HG03520 (cell line): Measurements from ENCODE around the gene PRKRA.
"Not testable (repeated sequence)": the region's sequence is repeated elsewhere in the genome, so short reads cannot be mapped to it uniquely, and the experiment has no call there.

Experiments
- ATAC-seq: cut with Tn5 transposase; IDR thresholded peaks from one replicate; pipeline ENCODE4 v1.9.1; 2021; ENCODE audit warnings: mild to moderate bottlenecking, moderate library complexity; ENCODE audit not compliant: unreplicated experiment

Gene PRKRA

GRCh38 chr2:178450774-178451525 lies at the start of gene PRKRA, which contains the start of gene PJVK:
Gene PRKRA, minus strand, starts transcription at chr2:178451175. Its CDS starts 145 bp downstream, at chr2:178451030.
Gene PJVK, plus strand, starts transcription at chr2:178451378. Its CDS starts 2,032 bp downstream, at chr2:178453410.
- peak; percentile 79 for ATAC-seq

- ATAC-seq: no peak
Measured at GRCh38 chr2:178499640-178500039, 48.7 kb upstream of the PRKRA start.

DNA sequence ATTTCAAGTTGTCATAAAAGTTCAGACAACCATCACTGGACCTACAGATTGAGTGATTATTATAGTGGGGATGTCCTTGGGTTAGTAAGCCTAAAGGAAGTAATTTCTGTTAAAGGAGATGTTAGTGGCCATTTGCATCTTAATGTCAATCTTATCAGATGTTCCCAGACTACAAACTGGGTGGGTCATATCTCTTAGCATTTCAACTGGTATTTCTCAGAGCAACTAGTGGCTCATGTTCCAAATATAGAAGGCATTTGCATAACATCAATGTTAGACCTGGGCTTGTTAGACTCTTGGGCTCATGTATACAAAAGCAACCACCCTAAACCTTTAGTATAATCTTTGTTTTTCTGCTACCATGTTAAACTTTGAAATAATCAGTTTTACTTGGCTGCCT lies 47.2 kb upstream of the PRKRA start:
- ATAC-seq: peak; percentile 73

GRCh38 chr2:178496049-178496448 lies 45.1 kb upstream of the PRKRA start:
- ATAC-seq: no peak

DNA sequence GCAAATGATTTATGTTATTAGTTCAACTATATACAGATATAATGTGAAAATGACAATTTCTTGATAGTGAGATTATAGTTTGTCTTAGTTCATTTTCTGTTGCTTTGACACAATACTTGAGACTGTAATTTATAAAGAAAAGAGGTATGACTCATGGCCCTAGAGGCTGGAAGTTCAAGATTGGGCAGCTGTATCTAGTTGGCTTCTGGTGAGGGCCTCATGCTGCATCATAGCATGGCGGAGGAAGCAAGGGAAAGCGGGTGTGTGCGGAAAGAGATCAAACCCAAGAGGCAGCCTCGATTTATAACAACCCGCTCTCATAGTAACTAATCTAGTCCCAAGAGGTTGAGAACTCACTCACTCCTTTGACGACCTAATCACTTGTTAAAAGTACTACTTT lies 40.6 kb upstream of the PRKRA start:
- no peak for ATAC-seq

DNA sequence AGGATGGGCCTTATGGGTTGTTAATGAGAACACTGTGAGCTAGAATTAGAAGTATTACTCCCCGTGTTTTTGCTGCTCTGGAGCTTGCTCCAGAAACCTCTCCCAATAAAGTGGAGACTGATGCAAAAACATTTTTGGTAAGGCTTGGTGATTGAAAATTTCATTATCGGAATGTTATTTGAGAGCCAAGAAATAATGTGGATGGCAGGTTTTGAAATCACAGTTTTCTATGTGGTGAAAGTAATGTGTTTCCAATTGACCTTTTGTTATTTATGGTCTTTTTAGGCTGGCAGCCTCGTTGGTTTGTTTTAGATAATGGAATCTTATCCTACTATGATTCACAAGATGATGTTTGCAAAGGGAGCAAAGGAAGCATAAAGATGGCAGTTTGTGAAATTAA lies 34.4 kb upstream of the PRKRA start:
- no peak for ATAC-seq

- no peak for ATAC-seq
Measured at GRCh38 chr2:178484245-178485041, 33.5 kb upstream of the PRKRA start.

DNA sequence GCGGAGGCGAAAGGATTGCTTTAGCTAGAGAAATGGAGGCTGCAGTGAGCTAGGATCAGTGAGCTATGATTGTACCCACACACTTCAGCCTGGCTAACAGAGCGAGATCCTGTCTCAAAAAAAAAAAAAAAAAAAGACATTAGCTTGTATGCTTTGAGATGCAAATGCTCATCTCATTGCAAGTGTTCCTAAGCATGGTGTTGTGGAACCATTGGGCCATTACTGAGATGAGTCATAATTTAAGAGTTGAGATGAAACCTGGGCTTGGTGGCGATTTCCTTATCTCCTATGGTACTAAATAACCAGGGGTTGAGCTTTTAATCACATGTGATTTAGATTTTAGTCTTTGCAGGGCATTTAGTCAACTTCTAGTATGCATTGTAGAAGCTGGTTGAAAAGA lies 31.5 kb upstream of the PRKRA start:
- peak; percentile 32 for ATAC-seq

- peak; percentile 47 for ATAC-seq
Measured at GRCh38 chr2:178480227-178481181, 29.5 kb upstream of the PRKRA start, which contains the start of gene PLEKHA3. Gene PLEKHA3, plus strand, starts transcription at chr2:178480457. Its CDS starts 413 bp downstream, at chr2:178480870.

DNA sequence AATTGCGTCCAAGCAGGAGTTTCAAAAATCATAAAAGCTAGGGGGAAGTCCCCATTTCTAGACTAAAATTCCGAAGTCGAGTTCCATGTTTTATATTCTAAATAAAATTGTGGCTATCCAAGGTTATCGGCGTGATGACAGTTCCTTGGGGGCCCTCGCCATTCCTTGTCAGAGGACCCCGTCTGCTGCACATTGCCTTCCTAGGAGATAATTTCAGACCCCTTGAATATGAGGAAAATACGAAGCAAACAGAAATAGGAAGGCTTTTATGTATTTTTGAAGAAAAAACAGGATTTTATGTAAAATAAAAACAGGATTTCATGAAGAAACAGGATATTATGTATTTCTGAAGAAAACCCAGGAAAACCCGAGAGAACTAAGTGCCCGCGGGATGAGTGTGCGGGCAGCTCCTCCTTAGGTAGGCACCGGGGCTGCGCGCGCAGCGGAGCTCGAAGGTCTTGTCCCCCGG lies 28.8 kb upstream of the PRKRA start:
- no peak for ATAC-seq

- ATAC-seq: no peak
Measured at GRCh38 chr2:178479275-178479616, 28.3 kb upstream of the PRKRA start.

- peak; percentile 47 for ATAC-seq
Measured at GRCh38 chr2:178478439-178479274, 27.7 kb upstream of the PRKRA start, which contains the start of gene FKBP7. Gene FKBP7, minus strand, starts transcription at chr2:178478600. Its CDS starts 101 bp downstream, at chr2:178478499.

- peak; percentile 0 for ATAC-seq
Measured at GRCh38 chr2:178478130-178478438, 27.1 kb upstream of the PRKRA start.

DNA sequence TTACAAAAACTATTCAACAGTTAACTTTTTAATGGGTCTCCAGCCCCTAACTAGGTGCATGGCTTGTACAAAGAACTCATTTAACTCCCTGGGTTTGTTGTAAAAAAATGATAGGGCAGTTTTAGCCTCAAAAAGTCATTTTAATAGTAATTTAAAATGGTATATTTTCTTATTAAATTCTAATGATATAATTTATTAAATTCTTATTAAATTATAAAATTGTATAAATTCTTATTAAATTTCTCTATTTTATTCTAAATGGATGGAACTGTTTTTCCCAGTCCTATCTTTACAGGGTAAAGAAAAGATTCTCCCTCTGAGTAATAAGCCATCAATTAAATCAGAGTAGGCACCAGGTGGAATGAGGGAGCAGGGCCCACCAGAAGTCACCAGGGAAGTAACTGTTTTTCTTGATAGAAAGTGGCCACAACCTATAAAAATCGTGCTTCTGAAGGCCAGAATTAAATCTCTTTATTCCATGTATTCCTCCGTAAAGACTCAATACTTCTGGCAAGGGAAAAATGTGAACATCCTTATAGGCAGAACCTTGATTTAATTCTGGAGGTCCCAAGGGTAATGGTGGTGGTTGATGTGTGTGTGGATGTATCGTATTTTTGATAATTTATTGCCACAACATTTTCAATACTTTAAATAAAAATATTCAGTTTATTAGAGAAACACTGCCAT lies 26.6 kb upstream of the PRKRA start:
- ATAC-seq: no peak

- ATAC-seq: no peak
Measured at GRCh38 chr2:178476477-178476876, 25.5 kb upstream of the PRKRA start.

DNA sequence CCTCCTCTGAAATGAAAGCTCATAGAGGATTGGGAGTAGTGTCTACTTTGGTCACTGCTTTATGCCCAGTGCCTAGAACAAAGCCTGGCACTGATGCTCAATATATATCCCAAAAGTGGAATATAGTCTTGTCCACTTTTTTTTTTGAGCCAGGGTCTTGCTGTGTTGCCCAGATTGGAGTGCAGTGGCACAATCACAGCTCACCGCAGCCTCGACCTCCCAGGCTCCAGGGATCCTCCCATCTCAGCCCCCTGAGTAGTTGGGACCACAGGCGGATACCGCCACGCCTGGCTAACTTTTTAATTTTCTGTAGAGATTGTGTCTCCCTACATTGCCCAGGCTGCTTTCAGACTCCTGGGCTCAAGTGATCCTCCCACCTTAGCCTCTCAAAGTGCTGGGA lies 23.6 kb upstream of the PRKRA start:
- ATAC-seq: no peak

GRCh38 chr2:178473931-178474330 lies 23.0 kb upstream of the PRKRA start:
- no peak for ATAC-seq

DNA sequence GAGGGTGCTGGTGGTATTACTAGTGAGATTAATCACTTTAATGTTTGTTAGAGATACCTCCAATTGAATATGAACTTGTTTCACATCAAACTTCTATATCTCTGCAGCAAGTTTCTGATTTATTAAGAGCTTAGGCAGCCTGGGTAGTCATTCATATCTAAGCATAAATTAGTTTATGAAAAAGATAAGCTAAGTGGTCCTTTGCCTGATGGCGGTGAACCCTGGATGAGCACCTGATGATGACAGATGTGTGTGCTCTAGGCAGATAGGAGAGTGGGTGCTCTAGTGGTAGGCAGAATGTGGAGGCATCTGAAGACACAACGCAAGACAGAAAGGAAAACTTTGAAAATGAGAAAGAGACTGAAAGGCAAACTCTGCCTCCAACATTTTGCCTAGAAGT lies 22.4 kb upstream of the PRKRA start:
- no peak for ATAC-seq

DNA sequence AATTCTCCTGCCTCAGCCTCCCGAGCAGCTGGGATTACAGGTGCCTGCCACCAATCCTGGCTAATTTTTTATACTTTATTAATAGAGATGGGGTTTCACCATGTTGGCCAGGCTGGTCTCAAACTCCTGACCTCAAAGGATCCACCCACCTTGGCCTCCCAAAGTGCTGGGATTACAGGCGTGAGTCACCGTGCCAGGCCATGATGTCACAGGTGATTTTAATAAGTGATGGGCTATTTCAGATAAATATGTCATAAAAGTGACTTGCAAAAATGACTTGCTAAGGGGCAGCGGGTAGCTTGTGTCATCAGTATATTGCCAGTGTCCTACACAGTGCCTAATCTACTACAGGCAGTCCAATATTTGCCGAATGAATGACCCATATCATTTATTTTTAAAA lies 20.3 kb upstream of the PRKRA start:
- not testable (repeated sequence) for ATAC-seq
